Mammary epithelial cell (primary cell): ENCODE results near the gene TACR1.

Experiments used
- CTCF ChIP-seq, 2 donors: IDR thresholded peaks in 1 of 2; conservative IDR thresholded peaks in 1 of 2; 2 replicates each; pipeline ENCODE4 v1.5.1; 2011 to 2012; ENCODE audit warnings: inconsistent platforms in 2 of 2, low read length in 2 of 2, mild to moderate bottlenecking in 2 of 2, control low read depth in 1 of 2, low read depth in 1 of 2; ENCODE audit not compliant: insufficient read depth in 1 of 2; ENCODE audit errors: extremely low read depth in 1 of 2
- EZH2 ChIP-seq: IDR thresholded peaks from 2 replicates; pipeline ENCODE4 v1.6.1; 2012; ENCODE audit warnings: low read length, inconsistent platforms, borderline replicate concordance

GRCh38 chr2:75224636-75225094, 25.3 kb upstream of the TACR1 start:
- TF ChIP-seq CTCF (conservative IDR thresholded peaks at IDR 0.05 in 1 of 2, IDR thresholded peaks at IDR 0.05 in 1 of 2; ENCODE audit: extremely low read depth in 1 of 2, insufficient read depth in 1 of 2, low read depth in 1 of 2, low read length in 2 of 2) (no peak), EZH2 (no peak)
